DOHH2 (cell line): Measurements from ENCODE around the gene SLC17A5.

Experiments
- CTCF ChIP-seq: fragments of 200-600 bp; sonication (generic); IDR thresholded peaks from one replicate; pipeline ENCODE4 v1.5.1; 2014; ENCODE audit warnings: antibody characterized with exemption, mild to moderate bottlenecking, low read depth, low read length; ENCODE audit not compliant: poor library complexity, severe bottlenecking
- EZH2phosphoT487 ChIP-seq: fragments of 200-600 bp; sonication (generic); IDR thresholded peaks from 2 replicates; pipeline ENCODE4 v1.6.1; 2017; ENCODE audit warnings: borderline replicate concordance, mild to moderate bottlenecking, antibody characterized with exemption, low read length, moderate library complexity, mixed read lengths

GRCh38 chr6:73696966-73697655 lies 43.3 kb upstream of the SLC17A5 start:
- TF ChIP-seq CTCF = no peak
- no peak for TF ChIP-seq EZH2phosphoT487
